Hepatocyte (in vitro differentiated cells): ENCODE results near the gene NDUFS6.

Experiments
- CTCF ChIP-seq: fragments of 200-600 bp; sonication (generic); IDR thresholded peaks from 2 replicates; pipeline ENCODE4 v1.5.1; 2016; ENCODE audit warnings: antibody characterized with exemption, mild to moderate bottlenecking; ENCODE audit not compliant: poor library complexity
- EZH2 ChIP-seq: fragments of 200-600 bp; sonication (generic); IDR thresholded peaks from 2 replicates; pipeline ENCODE4 v1.6.1; 2016; ENCODE audit warnings: antibody characterized with exemption, mild to moderate bottlenecking, borderline replicate concordance

- TF ChIP-seq CTCF (no peak), EZH2 (no peak)
Measured at GRCh38 chr5:1777281-1778137, 23.7 kb upstream of the NDUFS6 start.
